WI38 (cell line): ENCODE measurements around the gene C16orf92.

ENCODE experiments used
- H3K4me3 ChIP-seq: 2 replicates; pipeline ENCODE4 v1.5.1; 2011; ENCODE audit warnings: low read depth, mild to moderate bottlenecking, control low read depth, low read length
- CTCF ChIP-seq: IDR thresholded peaks from 2 replicates; pipeline ENCODE4 v1.5.1; 2012; ENCODE audit warnings: low read depth, mild to moderate bottlenecking, control low read depth, low read length

The C16orf92 gene

GRCh38 chr16:30054959-30055553 lies 32.1 kb downstream of the C16orf92 start:
- H3K4me3 ChIP-seq: no peak overlapping the region
- 0 out of 2 replicates have a peak, but pooled peaks have one; percentile 11 for TF ChIP-seq CTCF

GRCh38 chr16:30060346-30060745 lies 37.3 kb downstream of the C16orf92 start:
- no peak overlapping the region for H3K4me3 ChIP-seq
- no peak for TF ChIP-seq CTCF

GRCh38 chr16:30060836-30061554 lies 38.0 kb downstream of the C16orf92 start:
- no peak overlapping the region for H3K4me3 ChIP-seq
- TF ChIP-seq CTCF: no peak

- no peak for TF ChIP-seq CTCF
- peak overlapping the region; percentile 61; the same call in 1 of the 2 replicates for H3K4me3 ChIP-seq
Measured at GRCh38 chr16:30063278-30063892, 40.4 kb downstream of the C16orf92 start.

GRCh38 chr16:30063893-30064728 lies 41.1 kb downstream of the C16orf92 start:
- H3K4me3 ChIP-seq: peak overlapping the region; percentile 61
- TF ChIP-seq CTCF: no peak

GRCh38 chr16:30064729-30065101 lies 41.7 kb downstream of the C16orf92 start:
- no peak for TF ChIP-seq CTCF
- H3K4me3 ChIP-seq: peak overlapping the region; percentile 61
